NCI-H1436 (cell line): ENCODE measurements around the gene STRIT1.
"Not testable (repeated sequence)": the region's sequence is repeated elsewhere in the genome, so short reads cannot be mapped to it uniquely, and the experiment has no call there.

Experiments used
- DNase-seq: peaks from one replicate; lab custom pipeline; 2025; lab: John Stamatoyannopoulos, UW

Gene STRIT1

GRCh38 chr3:155270485-155271342 lies 22.8 kb downstream of the STRIT1 start:
- DNase-seq = no peak

GRCh38 chr3:155270063-155270462 lies 23.4 kb downstream of the STRIT1 start:
- DNase-seq = no peak

- not testable (repeated sequence) for DNase-seq
Observed at GRCh38 chr3:155262855-155263254, 30.6 kb downstream of the STRIT1 start.

GRCh38 chr3:155262295-155262694 lies 31.2 kb downstream of the STRIT1 start:
- no peak for DNase-seq

GRCh38 chr3:155254445-155254844 lies 39.0 kb downstream of the STRIT1 start:
- DNase-seq = no peak

- DNase-seq = no peak
Observed at GRCh38 chr3:155252535-155252934, 40.9 kb downstream of the STRIT1 start.

- no peak for DNase-seq
Observed at GRCh38 chr3:155252021-155252420, 41.5 kb downstream of the STRIT1 start.

GRCh38 chr3:155248531-155249187 lies 44.8 kb downstream of the STRIT1 start:
- DNase-seq = no peak

GRCh38 chr3:155244699-155245098 lies 48.8 kb downstream of the STRIT1 start:
- DNase-seq = no peak

GRCh38 chr3:155244216-155244615 lies 49.3 kb downstream of the STRIT1 start:
- DNase-seq = no peak

GRCh38 chr3:155243512-155243921 lies 50.0 kb downstream of the STRIT1 start:
- DNase-seq = no peak

- DNase-seq = no peak
Observed at GRCh38 chr3:155242342-155242741, 51.1 kb downstream of the STRIT1 start.

- DNase-seq = no peak
Observed at GRCh38 chr3:155241579-155241978, 51.9 kb downstream of the STRIT1 start.
